GM12875 (cell line): ENCODE measurements around the gene COA7.

Experiments used
- H3K4me3 ChIP-seq: one replicate; pipeline ENCODE4 v1.5.1; 2011; ENCODE audit warnings: low read depth, low read length, control low read depth
- TF ChIP-seq, protein P1 (sequence below): IDR thresholded peaks from 2 replicates; pipeline ENCODE4 v1.5.1; 2011; ENCODE audit warnings: low read depth, mild to moderate bottlenecking, control low read depth, inconsistent platforms, low read length, moderate library complexity, borderline replicate concordance; ENCODE audit not compliant: insufficient read depth

COA7 gene

GRCh38 chr1:52651904-52652303 is 46.2 kb downstream of the COA7 start:
- TF ChIP-seq, protein P1, sequence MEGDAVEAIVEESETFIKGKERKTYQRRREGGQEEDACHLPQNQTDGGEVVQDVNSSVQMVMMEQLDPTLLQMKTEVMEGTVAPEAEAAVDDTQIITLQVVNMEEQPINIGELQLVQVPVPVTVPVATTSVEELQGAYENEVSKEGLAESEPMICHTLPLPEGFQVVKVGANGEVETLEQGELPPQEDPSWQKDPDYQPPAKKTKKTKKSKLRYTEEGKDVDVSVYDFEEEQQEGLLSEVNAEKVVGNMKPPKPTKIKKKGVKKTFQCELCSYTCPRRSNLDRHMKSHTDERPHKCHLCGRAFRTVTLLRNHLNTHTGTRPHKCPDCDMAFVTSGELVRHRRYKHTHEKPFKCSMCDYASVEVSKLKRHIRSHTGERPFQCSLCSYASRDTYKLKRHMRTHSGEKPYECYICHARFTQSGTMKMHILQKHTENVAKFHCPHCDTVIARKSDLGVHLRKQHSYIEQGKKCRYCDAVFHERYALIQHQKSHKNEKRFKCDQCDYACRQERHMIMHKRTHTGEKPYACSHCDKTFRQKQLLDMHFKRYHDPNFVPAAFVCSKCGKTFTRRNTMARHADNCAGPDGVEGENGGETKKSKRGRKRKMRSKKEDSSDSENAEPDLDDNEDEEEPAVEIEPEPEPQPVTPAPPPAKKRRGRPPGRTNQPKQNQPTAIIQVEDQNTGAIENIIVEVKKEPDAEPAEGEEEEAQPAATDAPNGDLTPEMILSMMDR = no peak
- H3K4me3 ChIP-seq = no peak overlapping the region

- TF ChIP-seq, protein P1 = no peak
- no peak overlapping the region for H3K4me3 ChIP-seq
These were observed 52.9 kb downstream of the COA7 start for GRCh38 chr1:52645261-52645660.

DNA sequence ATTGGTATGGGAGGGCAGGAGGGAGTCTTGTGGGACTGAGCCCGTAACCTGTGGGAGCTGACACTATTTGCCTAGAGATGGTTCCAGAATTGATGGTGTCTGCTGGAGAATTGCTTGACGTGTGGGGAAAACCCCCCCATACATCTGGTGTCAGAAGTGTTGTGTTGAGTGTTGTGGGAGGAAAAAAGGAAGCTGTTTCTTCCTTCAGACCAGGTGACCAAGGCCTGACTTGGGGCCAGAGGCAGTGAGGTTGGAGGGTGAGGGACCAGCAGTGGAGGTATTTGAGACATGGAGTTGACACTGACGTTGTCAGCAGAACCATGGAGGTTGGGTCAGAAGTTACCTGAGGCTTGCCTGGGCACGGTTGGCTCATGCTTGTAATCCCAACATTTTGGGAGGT is 56.8 kb downstream of the COA7 start:
- H3K4me3 ChIP-seq = no peak overlapping the region
- TF ChIP-seq, protein P1 = no peak

- no peak overlapping the region for H3K4me3 ChIP-seq
- TF ChIP-seq, protein P1 = no peak
These were observed 57.5 kb downstream of the COA7 start for GRCh38 chr1:52640697-52641096.

- TF ChIP-seq, protein P1 = no peak
- H3K4me3 ChIP-seq = no peak overlapping the region
These were observed 60.2 kb downstream of the COA7 start for GRCh38 chr1:52637946-52638345.

DNA sequence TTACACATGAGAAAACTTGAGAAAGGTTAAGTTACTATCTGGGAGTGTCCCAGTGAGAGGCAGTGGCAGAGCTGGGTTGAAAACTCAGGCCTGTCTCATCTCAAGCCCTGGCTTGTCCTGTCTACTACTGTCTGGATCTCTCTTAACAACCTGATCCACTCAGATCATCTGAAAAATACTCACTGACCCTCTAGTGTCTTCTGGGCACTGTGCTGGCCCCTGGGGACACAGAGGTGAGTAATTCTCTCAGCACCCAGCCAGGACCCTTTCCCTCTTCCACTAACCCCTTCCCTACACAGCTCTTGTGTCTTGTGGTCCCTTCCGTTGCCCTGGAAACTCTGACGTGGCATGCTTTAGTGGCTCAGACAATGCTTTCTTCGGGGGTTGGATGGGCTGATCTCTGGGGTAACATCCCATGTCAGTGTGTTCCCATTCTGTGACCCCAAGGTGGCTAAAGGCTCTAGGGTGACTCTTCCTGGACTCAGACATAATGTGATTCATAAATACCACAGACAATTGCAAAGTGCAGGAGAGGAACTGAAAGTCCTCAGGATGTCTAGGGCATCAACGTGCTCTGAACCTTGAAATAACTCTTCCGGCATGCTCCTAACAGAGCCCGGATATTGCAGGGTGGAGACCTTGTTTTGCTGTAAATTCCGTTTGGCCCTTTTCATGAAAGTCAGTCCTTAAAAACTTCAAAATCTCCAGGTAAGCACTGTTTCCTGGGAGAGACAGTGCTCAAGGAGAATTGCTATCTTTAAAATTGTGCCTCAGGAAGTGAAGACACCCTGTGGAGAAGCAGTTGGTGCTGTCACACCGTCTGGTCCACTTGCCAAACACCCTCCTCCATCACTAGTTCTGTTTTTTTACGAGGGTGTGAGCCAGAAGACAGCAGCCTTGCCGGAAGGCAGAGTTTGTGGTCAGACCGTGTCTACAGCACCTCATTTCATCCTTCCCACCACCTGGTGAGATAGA is 61.1 kb downstream of the COA7 start:
- H3K4me3 ChIP-seq = no peak overlapping the region
- TF ChIP-seq, protein P1 = no peak
